NCI-H345 (cell line): Measurements from ENCODE around the gene CLASRP.

Experiments
- DNase-seq: peaks from one replicate; lab custom pipeline; 2025; lab: John Stamatoyannopoulos, UW

CLASRP gene

GRCh38 chr19:45087531-45087930 lies 48.7 kb downstream of the CLASRP start:
- DNase-seq = no peak

GRCh38 chr19:45090034-45090433 lies 51.2 kb downstream of the CLASRP start:
- no peak for DNase-seq

DNA sequence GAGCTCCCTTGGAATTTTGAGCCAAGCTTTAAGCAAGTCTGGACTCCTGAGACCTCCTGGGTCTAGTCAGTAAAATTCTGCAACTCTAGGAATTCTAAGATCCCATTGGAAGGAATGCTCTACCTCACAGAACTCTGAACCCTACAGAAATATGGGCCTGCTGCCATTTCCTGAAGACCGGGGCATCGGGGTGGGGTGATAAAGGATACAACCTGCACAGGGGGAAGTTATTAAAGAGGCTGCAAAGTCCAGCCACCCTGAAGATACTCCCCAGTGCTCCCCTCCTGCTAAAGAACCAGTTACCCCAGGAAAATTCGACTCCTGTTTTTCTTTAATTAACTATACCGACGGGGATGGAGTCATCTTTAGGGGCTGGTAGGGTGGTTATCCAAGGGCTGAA lies 51.8 kb downstream of the CLASRP start:
- no peak for DNase-seq

DNA sequence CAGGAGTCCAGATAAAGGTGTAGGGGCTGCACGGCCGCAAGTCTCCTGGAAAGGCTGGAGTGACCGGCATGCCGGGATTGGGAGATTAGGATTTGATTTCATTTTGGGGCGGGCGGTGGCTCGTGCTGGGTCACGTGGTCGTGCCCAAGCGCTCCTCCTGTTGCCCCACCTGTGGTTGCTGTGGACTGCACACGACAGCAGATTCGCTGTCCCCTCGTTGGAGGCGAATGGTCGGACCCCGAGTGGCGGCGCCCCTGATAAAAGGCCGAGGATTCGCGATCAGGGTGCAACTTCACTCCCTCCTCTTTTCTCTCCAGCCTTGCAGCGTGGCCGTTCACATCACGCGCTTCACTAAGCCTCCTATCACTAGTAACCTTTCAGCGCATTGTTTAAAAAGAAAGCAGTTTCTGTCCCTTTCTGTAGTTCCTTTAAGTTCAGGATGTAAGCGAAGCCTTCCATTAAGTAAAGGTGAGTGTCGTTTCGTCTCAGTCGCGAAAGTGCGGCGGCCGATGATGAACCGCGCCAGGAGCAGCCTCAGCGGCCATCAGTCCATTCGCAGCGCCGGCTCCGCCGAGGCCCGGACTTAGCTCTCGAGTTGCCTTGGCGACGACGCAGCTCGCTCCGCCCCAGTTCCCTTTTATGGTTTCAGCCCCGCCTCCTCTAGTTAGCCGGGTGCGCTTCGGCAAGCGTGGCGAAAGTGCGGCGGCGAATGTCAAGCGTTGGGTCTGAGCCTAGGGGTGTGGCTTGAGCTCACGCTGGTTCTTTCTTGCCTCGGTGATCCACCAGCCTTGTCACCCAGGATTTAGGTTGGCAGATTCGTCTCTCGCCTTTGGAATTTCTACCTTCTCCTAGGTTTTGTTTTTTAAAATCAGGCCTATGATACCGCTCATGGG lies 52.4 kb downstream of the CLASRP start:
- peak; percentile 97 for DNase-seq

DNA sequence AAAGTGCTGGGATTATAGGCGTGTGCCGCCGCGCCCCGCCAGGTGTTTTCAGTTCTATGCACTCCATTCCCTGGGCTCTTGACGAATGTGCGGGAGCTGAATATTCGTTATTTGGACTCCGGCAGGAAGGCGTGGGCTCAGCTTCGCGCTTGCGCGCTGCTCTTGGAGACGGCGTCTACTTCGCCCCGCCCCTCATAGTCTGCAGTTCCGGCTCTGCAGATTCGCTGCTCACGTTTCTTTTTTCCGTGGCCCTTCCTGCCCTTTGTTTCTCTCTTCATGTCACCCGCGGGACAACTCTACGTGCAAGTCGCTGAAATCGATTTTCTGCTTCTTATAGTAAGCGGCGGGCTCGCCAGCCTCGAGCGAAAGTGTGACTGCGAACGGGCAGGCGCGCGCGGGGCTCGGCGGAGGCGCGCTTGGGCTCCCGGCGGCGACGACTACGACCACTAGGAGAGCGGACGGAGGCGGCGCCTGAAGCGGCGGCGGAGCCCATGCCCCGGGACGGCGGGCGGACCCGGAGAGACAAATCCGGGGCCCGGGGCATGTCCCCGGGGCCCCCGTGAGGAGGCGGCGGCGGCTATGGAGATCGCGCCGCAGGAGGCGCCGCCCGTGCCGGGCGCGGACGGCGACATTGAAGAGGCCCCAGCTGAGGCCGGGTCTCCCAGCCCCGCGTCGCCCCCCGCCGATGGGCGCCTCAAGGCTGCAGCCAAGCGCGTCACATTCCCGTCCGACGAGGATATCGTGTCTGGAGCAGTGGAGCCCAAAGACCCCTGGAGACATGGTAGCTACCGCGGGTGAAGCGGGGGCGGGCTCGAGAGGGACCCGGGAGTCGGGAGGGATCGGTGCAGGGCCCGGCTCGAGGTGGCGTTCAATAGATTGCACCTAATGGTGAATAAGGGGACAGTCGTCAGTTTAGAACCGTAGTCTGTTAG lies 54.2 kb downstream of the CLASRP start, which contains the start of gene PPP1R37:
TSS of gene PPP1R37 (plus strand) at position 433 of the 932 bp plus-strand sequence. CDS start at position 580, 147 bp downstream.
- DNase-seq = peak; percentile 96

GRCh38 chr19:45094137-45094536 lies 55.3 kb downstream of the CLASRP start:
- no peak for DNase-seq

DNA sequence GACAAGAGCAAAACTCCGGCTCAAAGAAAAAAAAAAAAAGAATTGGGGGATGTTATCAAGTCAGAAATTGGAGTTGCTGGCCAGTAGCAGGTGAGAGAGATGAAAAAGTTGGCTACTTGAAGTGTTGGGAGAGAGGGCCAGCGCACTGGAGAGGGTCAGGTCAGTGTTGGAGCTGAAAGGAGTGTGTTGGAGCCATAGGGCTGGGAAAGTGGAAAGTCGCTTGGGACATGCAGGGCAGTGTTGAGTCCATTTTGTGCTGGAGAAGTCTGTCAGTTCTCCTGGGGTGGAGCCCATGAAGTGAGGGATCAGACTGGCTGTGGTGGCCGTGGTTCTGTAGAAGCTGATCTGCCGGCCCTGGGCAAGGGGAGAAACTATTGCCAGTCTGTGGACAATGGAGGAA lies 55.9 kb downstream of the CLASRP start:
- no peak for DNase-seq

GRCh38 chr19:45095496-45096413 lies 56.9 kb downstream of the CLASRP start:
- no peak for DNase-seq

DNA sequence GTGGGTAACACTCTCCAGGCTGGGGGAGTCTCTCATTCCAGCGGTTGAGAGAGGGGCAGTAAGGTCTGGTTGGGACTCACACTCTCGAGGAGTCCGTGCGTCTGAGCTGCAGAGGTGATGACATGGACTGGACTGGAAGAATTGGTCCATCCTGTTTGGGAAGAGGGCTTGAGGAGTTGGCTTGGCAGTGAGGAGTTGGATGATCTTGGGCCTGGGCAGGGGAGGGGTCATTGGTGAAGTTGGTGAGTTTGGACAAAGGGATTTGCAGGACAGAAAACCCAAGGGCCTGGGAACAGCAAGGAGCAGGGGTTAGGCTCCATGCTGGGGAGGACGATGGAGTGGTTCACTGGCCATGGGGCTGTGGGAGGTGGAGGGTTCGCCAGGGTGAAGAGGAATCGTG lies 57.9 kb downstream of the CLASRP start:
- DNase-seq = no peak

- DNase-seq = no peak
Observed at GRCh38 chr19:45097450-45097775, 58.6 kb downstream of the CLASRP start.

DNA sequence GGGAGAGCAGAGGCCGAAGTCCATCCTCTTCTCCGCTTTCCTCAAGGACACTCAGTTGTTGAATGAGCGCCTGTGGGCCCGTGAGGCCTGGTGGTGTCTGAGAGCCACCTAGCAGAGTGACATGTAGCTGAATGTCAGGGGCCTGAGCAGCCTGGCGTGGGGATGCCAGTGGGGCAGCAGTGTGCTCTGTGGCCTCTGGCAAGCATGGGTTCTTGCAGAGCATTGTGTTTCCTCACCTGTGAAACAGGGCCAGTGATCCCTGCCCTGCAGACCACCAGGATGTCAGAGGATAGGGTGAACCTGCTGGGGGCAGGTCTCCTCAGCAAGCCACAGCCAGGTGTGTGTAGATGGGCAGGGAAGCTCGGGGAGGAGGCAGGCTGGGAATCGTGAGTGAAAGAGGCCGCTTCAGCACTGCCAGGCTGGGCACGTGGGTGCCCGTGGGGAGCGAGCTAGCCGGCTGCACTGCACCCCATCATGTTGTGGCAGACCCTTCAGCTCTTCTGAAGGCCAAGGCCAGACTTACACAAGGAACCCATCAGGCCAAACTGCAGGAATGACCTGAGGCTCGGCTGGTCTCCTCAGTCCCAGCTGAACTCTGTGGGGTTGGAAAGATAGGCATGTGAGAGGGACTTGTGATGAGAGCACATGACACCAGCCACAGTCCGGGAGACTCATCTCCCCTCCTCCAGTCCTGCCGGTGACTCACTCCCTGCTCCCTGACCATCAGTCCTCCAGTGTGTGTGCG lies 59.1 kb downstream of the CLASRP start:
- DNase-seq = no peak

GRCh38 chr19:45098521-45099466 lies 59.9 kb downstream of the CLASRP start:
- no peak for DNase-seq

DNA sequence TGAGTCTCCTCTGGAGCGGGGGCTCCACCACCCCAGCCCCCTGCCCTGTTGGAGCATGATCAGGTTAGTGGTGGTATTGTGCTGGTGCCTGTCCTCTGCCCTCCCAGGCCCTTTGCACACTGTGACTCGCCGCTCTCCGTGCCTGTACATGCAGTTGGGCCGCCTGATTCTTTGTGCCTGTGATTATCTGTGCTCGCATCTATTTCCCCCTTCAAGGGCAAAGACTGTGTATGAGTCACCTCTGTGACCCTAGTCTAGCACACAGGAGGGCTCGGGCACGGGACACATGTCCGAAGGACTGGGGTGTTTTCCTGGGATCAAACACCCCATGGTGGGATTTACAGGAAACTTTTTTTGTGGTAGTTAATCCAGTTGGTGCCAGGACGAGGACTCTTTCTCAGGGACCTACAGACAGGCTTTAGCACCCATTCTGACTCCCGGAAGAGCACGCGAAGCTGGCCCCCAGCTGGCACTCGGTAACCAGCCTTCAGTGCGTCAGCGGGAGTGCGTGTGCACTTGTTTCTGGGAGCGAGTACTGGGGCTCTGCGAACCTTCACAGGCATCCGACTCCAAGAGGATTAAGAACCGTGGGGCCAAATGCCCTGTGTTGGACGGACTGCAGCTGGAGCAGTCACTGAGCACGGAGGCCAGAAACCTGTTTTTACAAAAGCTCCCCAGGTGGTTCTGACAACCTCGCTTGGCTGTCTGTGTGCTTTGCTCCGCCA lies 60.8 kb downstream of the CLASRP start:
- DNase-seq = peak; percentile 9

GRCh38 chr19:45100201-45100600 lies 61.4 kb downstream of the CLASRP start:
- no peak for DNase-seq

- DNase-seq = no peak
Observed at GRCh38 chr19:45100846-45101252, 62.0 kb downstream of the CLASRP start.

GRCh38 chr19:45101806-45102205 lies 63.0 kb downstream of the CLASRP start:
- no peak for DNase-seq

DNA sequence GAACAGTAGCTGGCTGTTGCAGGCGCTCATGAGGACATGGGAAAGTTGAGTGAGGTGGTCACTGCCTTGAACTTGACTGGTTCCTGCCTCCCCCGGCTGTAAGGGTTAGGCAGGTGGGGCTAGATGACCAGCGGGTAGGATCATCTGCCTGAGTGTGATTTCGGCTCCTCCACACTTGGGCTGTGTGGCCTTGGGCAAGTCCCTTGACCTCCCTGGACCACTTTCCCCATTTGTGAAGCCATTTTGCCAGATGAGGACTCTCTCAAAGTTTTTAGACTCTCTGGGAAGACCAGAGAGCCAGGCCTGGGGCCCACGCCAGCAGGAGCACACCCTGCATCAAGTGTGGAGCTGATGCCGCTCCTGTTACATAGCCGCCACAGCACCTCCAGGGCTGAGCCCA lies 63.6 kb downstream of the CLASRP start:
- DNase-seq = no peak

GRCh38 chr19:45103156-45103507 lies 64.3 kb downstream of the CLASRP start:
- DNase-seq = peak; percentile 79
